Activated CD8-positive, alpha-beta memory T cell treated with anti-CD3 and anti-CD28 coated beads for 1 hour (primary cell): ENCODE data around the gene ARHGEF37.
"Not testable (repeated sequence)": the region's sequence is repeated elsewhere in the genome, so short reads cannot be mapped to it uniquely, and the experiment has no call there.

Experiments used
- DNase-seq, 2 donors: peaks; one replicate each; pipeline ENCODE4 v3.0.0-alpha.2; 2020; ENCODE audit warnings: low read depth in 1 of 2; ENCODE audit errors: extremely low read depth in 1 of 2

ARHGEF37 gene

DNA sequence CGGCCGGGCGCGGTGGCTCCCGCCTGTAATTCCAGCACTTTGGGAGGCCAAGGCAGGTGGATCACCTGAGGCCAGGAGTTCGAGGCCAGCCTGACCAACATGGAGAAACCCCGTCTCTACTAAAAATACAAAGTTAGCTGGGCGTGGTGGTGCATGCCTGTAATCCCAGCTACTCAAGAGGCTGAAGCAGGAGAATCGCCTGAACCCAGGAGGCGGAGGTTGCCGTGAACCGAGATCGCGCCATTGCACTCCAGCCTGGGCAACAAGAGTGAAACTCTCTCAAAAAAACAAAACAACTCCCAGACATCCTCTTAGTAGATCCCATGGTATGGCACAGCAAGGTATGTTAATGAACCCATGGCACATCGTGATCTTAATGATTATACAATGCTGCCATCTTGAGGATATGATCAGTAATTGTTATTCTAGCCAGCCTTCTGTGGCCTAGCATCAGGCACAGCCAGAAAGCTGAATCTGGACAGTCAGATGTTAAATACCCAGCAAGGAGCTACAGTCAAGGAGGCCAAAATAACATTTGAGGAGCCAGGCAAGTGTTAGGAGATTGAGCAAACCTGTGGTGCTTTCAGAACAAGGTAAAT lies 16.7 kb upstream of the ARHGEF37 start:
- DNase-seq = not testable (repeated sequence)

DNA sequence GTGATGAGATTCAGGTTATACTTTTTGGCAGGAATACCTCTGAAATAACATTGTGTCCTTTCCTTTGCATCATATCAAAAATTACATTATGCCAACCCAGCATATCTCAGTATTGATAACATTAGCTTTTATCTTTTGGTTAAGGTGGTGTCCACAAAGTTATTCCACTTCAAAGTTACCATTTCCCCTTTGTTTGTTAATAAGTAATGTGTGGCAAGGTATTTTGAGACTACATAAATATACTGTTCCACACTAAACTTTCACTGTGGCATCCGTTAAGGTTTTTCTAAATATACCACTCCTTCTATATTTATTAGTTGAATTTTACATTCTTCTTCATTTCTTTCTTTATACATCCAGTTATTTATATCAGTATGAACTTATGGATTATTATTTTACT lies 14.1 kb upstream of the ARHGEF37 start:
- DNase-seq = no peak

DNA sequence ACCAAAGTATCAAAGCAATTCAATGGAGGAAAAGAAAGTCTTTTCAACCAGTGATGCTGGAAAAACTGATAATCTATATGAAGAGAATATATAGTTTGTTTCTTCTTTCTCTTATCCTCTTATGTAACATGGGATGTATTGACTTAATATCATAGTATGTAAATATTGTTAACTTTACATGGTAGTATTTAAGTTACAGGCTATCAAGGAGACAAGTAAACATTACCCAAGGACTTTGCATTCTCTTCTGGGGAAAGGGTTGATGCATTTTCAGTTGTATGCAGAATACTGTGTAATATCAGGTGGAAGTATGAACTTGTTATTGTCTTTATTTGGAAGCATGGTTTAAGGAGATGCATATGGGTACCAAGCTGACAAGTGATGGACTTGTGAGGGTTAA lies 9.1 kb upstream of the ARHGEF37 start:
- DNase-seq = no peak

DNA sequence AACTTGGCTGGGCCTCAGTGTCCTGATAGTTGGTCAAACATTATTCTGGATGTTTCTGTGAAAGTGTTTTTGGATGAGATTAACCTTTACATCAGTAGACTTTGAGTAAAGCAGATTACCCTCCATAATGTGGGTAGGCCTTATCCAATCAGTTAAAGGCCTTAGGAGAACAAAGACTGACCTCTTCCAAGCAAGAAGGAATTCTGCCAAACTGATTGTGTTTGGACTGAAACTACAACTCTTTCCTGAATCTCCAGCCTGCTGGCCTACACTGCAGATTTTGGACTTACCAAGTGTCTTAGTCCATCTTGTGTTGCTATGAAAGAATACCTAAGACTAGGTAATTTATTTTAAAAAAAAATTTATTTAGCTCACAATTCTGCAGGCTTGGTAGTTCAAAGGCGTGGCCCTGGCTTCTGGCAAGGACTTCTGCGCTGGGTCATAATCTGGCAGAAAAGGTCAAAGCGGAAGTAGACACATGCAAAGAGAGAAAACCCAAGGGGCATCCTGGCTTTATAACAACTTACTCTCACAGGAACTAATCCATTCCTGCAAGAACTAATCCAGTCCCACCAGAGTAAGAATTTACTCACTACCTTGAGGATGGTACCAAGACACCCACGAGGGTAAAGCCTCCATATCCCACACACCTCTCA lies 8.6 kb upstream of the ARHGEF37 start:
- DNase-seq = no peak

DNA sequence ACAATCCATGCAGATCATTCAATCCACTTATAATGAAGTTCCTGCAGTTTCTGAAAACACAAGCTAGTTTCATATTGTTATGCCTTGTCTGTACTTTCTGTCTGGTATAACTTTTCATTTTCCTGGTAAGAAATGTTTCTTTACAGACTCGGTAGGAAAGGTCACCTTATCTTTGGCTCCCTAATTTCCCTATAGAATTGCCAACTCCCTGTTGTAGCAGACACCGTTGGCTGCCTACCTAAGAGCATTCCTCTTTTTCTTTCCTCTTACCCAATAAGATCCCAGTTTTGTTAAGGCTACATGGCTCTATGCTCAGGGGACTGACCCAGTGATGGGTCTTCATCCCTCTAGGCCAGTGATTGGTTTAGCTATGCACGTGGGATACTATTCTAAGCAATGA lies 6.2 kb upstream of the ARHGEF37 start:
- DNase-seq = no peak

DNA sequence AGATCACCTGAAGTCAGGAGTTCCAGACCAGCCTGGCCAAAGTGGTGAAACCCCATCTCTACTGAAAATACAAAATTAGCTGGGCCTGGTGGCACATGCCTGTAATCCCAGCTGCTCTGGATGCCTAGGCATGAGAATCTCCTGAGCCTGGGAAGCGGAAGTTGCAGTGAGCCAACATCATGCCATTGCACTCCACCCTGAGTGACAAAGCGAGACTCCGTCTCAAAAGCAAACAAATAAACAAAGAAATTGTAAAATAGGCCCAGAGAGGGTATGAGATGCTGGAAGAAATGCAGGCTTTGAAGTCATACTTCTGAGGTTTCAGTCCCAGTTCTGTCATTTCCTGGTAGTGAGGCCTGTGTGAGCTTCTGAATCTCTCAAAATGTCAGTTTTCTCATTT lies 5.3 kb upstream of the ARHGEF37 start:
- no peak for DNase-seq

DNA sequence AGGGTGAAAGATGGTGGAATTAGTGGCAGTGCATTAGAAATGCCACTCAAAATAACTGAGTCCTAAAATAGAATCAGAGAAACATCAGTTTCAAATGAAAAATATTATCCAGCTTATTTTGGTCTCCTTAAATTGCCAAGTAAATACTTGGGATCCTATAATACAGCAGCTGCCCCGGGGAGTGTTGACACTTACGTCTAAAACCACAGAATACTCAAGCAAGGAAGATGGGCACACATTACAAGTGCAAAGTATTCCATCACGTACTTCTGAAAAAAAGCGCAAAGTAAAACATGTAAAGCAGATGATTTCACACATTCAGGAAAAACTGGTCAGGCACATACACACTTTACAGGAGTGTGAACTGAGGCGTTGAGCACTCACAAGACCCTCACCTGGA lies 2.4 kb upstream of the ARHGEF37 start:
- no peak for DNase-seq

DNA sequence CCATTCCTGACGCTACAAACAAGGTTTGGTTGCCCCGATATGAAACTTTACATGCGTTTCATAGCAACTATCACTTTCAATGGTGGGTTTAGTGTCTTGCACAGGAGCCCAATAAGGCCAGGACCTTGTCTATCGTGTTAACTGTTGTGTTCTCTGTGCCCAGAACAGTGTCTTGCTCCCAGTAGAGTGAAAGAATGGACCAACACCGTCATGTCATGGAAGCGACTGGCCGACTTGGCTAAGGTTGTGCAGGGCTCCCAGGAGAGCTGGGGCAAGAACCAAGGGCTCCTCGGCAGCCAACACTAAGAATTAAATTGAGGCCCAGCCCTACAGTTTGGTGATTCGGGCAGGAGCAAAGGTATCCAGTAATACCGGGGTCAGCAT lies 498 bp upstream of the ARHGEF37 start:
- no peak for DNase-seq

DNA sequence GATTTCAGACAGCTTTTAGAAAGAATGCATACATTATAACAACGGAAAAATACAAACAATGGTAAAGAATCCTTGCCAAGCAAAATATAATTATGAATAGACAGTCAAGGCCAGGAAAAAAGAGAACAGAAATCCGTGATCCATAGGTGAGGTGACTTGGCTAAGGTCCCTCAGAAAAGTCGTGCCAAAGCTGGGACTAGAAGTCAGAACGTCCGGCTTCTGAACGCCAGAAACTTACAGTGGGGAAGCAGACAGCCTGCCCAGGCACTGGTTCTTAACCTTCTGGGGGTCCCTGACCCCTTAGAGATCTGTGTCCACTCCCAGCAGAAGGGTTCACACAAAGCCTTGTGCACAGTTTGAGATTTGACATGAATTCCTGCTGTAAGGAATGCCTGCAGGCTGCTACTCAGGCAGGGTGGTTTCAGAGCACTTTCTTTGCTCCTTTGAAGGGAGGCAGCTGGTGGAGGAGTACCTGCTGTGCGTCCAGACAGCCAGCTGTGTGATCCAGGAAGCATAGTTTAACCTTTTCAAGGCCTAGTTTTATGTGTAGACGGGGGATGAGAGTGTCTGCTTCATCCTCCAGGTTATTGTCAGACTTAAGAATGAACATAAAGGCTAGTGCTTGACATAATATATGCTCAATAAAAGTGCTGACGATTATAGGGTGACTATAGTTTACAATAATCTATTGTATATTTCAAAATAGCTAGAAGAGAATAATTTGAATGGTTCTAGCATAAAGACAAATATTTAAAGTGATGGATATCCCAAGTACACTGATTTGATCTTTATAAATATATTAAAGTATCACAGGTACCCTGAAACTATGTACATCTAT lies 852 bp downstream of the ARHGEF37 start:
- no peak for DNase-seq

DNA sequence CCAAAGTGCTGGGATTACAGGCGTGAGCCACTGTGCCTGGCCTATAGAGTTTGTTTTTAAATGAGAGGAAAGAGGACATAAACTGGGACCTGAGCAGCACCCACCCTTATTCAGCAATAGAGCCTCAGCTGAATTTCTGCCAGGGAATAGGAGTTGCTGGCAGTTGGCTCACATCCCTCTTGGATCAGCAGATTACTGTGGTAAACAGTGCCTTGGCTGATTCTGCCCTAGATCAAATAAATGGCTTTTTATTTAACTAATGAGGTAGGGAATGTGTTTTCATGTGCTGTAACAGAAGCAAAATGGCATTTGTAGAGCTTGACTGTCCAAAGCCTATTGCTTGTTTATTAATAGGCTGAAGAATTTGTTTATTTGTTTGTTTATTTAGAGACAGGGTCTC lies 2.1 kb downstream of the ARHGEF37 start:
- no peak for DNase-seq

DNA sequence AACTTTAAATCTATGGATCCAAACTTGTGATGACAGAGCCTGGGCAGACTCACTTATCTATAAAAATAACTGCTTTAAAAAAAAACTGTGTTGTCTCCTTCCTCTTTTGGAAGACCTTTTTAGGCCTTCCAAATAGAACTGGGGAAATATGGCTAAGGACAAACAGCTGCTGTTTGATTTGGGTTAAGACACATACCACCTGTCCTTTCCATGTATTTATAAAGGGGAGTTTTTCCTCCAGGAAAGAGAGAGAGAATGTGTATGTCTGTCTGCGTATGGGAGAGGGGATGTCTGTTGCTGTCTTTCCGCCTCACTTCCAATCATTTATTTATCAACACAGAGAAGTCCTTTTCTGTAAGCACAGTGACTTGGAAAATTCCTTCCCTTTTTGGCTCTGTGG lies 2.8 kb downstream of the ARHGEF37 start:
- no peak for DNase-seq

DNA sequence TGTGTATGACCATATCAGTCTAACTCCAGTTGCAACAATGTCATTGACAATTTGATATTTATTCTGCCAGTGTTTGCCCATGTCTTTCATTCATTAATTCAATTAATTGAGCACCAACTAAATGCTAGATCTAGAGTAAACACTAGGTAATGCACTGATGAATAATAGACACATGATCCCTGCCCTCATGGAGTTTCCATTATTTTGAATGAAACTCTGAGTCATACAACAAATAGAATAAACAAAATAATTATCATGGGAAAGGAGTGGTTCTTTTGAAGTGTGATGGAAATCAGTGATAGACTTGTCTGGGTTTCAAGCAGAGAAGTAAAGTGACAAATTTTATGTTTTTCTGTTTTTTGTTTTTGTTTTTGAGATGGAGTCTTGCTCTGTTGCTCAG lies 4.6 kb downstream of the ARHGEF37 start:
- DNase-seq = no peak

DNA sequence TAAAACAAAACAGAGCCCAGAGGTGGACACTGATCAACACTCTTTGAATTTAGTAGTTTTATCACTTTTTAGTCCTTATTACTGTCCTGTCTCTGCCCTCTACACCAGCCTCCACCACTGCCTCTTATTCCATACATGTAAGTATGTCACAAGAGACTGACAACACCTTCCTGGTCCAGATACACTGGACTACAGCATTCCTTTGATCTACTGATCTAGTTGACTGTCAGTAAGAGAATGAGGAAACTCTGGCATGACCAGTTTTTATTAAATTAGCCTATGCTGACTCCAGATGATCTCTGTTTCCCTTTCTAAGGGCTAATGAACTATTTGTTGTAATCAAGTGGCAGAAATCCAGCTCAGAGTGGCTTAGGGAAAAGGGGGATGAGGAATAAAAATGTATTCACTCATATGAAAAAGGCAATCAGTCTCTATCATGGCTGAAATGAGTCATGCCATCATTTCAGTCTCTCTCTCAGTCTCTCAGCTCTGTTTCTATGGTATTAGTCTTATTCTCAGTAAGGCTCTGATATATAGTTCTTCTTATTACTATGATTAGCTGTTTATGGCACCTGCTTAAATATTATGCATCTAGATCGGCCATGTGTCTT lies 5.5 kb downstream of the ARHGEF37 start:
- no peak for DNase-seq

DNA sequence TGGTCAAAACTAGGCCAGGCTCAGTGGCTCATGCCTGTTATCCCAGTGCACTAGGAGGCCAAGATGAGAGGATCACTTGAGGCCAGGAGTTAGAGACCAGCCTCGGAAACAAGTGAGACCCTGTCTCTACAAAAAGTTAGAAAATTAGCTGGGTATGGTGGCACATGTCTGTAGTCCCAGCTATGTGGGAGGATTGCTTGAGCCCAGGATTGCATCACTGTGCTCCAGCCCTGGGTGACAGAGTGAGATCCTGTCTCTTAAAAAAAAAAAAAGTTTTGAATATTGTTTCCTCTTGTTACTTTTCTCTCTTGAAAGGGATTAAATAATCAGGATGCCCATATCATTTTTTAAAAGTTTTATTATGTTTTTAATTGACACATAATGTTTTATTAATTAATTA lies 7.6 kb downstream of the ARHGEF37 start:
- DNase-seq = no peak

DNA sequence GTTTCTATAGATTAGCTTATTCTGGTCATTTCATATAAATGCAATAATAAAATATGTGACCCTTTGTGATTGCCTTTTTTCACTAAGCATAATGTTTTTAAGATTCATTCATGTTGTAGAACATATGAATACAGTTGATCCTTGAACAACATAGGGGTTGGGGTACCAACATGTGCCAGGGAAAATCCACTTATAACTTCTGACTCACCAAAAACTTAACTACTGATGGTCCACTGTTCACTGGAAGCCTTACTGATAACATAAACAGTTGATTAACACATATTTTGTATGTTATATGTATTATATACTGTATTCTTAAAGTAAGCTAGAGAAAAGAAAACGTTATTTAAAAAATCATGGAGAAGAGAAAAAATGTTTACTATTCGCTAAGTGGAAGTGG lies 12.1 kb downstream of the ARHGEF37 start:
- no peak for DNase-seq

DNA sequence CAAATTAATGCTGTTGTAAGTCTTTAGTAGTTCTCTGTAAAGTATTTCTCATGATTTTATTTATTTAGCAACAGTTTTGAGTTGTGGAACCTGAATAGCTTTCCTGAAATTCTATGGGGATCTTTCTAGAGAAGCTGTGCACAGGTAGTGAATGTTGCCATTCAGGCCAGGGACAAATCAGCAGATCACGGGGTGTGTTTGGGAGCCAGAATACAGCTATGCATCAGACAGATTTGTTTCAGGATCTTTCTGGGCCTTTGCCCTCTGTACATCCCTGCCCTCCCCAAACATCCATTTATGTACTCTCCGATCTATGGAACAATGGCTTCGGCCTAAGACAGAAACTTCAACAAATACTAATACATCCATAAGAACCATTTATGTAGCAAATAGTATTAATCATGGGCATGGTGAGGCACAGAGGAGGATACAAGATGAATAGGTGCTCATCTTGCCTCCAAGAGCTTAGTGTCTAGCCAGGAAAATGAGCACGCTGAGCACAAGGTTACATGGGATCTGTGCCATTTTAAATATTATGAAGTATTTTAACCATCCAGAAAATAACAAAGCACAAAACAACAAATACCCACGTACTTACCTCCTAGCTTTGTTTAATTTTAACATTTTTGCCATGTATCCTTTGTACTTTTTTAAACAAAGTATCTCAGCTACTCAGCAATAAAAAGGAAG lies 13.1 kb downstream of the ARHGEF37 start:
- no peak for DNase-seq

DNA sequence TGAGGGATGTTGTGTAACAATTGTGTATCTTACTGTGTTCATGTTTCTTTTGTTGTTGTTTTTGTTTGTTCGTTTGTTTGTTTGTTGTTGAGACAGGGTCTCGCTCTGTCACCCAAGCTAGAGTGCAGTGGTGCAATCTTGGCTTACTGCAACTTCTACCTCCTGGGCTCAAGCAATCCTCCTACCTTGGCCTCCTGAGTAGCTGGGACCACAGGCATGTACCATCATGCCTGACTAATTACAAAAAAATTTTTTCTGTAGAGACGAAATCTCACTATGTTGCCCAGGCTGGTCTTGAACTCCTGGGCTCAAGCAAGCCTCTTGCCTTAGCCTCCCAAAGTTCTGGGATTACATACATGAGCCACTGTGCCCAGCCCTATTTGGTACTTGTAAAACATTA lies 13.8 kb downstream of the ARHGEF37 start:
- DNase-seq = not testable (repeated sequence)

DNA sequence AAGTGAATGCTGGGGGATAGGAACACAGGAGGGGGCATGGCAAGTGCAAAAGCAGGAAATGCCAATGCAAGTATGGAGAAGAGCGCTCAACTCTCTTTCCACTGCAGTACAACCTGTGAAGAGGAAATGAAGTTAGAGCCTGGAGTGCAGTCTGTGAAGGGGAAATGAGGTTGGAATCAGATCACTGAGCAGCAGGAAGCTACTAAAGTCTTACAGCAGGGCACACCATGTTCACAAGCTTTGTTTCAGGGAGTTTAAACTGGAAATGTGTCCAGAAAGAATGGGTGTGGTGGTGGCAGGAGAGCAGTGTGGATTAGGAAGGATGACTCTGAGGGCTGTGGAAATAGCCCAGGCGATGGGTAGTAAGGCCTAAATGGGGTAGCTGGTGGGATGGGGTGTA lies 15.4 kb downstream of the ARHGEF37 start:
- no peak for DNase-seq

DNA sequence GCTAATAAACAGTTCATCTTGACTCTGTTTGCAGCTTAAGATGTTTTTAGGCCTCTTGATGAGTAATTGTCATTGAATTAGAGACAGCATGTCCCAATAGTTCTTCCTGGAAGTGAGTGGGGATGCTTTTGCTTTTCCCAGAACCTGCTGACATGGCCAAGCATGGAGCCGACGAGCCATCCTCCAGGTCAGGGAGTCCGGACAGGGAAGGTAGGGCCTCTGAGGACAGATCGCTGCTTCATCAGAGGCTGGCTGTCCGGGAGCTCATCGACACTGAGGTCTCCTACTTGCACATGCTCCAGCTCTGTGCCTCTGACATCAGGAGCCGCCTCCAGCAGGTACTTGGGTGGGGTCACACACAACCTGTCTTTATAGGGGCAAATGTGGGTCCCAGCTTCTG lies 16.3 kb downstream of the ARHGEF37 start:
- no peak for DNase-seq

DNA sequence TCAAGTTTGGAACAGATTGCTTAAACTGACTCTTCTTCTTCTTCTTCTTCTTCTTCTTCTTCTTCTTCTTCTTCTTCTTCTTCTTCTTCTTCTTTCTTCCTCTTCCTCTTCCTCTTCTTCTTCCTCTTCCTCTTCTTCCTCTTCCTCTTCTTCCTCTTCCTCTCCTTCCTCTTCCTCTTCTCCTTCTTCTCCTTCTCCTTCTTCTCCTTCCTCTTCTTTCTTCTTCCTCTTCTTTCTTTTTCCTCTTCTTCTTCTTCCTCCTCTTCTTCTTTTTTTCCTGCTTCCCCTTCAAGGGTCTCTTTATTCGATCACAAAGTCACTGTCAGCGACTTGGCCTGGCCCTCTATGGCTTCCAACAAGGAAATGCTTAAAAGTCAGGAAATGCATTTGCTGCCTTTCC lies 16.9 kb downstream of the ARHGEF37 start:
- DNase-seq = not testable (repeated sequence)

DNA sequence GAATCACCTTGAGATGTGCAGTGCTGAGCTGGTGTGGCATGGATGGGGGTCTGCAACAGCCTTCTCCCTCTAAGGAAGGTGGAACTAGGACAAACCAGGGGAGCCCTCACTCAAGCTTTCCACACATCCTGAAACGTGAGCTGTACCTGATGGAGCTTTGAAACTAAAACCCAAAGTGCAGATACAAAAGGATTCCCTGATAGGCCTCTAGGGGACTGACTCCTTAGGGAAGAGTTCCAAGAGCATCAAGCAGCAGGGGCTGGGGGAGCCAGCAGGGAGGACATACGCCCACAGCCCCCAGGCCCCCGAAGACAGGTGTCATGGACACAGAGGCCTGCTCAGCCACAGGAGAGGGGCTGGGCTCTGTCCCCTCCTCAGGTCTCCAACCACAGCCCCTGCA lies 17.7 kb downstream of the ARHGEF37 start:
- DNase-seq = no peak
